CD4-positive, alpha-beta T cell treated with Interleukin-15 for 4 hours (primary cell): ENCODE measurements around the gene FMN2.
"Not testable (repeated sequence)": the region's sequence is repeated elsewhere in the genome, so short reads cannot be mapped to it uniquely, and the experiment has no call there.

Source experiments
- DNase-seq: peaks from one replicate; pipeline ENCODE4 v3.0.0-alpha.2; 2020; ENCODE audit warnings: low spot score

Gene FMN2

DNA sequence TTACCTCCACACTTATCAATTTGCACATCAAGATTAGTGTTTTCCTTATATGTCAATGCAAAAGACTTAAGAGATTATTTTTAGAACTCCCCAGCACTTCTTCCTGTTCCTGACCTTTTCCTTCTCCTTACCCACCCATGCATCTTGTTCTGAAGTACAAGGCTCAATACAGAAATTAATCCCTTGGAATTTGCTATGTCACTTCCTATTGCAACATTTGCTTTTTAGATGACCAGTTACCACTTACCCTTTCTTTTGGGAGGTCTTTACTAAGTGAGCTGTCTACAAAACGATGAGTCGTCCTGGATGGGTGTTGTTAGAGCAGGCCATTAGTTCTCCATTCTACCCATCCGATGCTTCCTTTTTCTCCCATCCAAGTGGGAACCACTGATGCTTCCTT lies 221.2 kb downstream of the FMN2 start:
- DNase-seq, result no peak

DNA sequence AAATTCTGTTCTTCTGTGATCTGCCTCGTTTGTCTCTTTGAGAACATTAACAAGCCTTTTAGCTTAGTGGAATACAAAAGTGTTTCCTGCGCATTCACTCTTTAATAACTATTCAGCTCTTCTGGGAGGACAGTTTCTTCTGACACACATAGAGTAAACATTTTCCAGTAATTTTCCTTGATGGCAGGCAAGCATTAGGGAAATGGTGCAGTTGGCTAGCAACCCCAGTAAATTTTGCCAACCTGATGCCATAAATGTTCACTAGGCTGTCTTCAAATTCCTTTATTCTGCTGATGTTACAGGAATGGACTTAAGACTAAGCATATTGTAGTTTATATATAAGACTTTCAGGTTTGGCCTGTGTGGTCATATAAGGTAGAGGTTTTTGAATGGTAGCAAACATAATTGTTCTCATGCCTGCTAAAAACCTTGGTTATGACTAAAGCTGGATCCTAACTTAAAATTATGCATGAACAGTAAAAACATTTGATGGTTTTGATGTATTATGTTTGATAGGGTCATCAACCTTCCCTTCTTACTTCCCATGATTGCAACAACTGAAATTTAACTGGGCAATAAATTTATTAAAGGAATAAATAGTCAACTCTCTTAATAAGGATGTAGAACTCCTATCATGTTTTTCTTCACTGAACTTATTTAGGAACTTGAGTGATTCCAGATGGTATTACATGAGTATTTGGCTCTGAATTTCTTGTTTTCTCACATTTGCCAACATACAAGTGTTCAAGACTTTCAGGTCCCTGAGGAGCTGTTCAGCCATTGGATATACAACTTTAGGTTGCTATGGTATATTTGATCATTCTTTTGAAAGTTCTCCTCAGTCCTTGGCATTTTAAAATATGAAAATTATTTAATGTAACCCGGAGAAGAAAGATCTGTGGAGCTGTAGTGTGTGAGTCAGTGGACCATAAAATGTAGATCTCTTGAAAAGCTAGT lies 223.4 kb downstream of the FMN2 start:
- no peak for DNase-seq

DNA sequence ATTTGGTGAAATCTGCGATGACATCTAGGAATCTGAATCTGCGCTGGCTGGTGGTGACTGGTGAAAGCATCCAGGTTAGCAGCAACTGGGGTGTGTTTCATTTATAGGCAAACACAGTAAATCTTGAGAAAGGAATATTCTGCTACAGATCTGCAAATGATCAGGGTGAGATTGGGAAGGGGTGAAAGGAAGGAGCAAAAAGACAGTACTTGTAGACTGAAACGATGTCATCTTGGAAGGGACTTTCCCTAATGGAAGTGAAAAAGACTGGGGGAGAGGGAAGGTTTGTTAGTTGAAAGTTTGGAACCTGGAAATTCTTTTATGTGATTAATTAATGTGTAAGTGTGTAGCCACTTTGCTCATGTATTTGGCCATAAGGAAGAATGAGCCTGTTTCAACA lies 228.3 kb downstream of the FMN2 start:
- no peak for DNase-seq

DNA sequence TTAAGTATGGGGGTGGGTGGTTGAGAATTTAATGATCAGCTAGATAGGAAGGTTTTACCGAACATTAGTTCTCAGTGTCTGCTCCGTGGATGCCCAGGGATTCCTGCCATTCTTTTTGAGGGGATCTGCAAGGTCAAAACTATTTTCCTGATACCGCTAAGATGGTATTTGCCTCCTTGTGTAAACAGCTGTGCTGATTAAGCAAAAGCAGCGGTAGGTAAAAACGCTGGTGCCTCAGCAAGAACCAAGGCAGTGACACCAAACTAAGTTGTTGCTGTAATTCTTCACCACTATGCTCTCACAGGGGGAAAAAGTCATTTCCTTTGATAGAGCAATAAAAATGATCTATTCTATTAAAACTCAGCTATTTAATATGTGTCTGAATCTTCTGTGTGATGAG lies 229.0 kb downstream of the FMN2 start:
- DNase-seq, result no peak

DNA sequence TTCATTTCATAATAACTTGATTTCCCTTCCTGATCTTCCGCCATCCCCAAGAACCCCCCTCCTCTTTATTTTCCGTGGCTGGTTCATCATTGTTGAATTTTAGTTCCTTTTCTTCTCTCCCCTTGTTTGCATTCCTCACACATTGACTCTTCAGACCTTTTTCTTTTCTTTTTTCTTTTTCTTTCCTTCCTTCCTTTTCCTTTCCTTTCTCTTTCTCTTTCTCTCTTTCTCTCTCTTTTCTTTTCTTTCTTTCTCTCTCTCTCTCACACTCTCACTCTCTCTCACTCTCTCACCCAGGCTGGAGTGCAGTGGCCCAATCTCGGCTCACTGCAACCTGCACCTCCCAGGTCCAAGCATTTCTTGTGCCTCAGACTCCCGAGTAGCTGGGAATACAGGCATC lies 231.3 kb downstream of the FMN2 start:
- no peak for DNase-seq

DNA sequence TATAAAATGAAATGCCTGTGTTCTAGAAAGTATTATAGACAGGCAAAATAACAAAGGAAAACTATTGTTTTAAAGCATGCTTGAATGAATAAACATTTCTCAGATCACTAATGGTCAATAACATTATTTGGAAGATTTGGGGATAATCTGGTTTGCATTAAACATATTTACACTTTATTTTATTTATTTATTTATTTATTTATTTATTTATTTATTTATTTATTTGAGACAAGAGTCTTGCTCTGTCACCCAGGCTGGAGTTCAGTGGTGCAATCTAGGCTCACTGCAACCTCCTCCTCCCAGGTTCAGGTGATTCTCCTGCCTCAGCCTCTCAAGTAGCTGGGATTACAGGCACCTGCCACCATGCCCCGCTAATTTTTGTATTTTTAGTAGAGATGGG lies 236.7 kb downstream of the FMN2 start:
- DNase-seq, result not testable (repeated sequence)

GRCh38 chr1:240329443-240329842 lies 237.8 kb downstream of the FMN2 start:
- DNase-seq, result no peak

GRCh38 chr1:240332672-240333071 lies 241.0 kb downstream of the FMN2 start:
- no peak for DNase-seq

- no peak for DNase-seq
Observed at GRCh38 chr1:240337781-240338180, 246.1 kb downstream of the FMN2 start.

- no peak for DNase-seq
Observed at GRCh38 chr1:240338837-240339236, 247.2 kb downstream of the FMN2 start.

DNA sequence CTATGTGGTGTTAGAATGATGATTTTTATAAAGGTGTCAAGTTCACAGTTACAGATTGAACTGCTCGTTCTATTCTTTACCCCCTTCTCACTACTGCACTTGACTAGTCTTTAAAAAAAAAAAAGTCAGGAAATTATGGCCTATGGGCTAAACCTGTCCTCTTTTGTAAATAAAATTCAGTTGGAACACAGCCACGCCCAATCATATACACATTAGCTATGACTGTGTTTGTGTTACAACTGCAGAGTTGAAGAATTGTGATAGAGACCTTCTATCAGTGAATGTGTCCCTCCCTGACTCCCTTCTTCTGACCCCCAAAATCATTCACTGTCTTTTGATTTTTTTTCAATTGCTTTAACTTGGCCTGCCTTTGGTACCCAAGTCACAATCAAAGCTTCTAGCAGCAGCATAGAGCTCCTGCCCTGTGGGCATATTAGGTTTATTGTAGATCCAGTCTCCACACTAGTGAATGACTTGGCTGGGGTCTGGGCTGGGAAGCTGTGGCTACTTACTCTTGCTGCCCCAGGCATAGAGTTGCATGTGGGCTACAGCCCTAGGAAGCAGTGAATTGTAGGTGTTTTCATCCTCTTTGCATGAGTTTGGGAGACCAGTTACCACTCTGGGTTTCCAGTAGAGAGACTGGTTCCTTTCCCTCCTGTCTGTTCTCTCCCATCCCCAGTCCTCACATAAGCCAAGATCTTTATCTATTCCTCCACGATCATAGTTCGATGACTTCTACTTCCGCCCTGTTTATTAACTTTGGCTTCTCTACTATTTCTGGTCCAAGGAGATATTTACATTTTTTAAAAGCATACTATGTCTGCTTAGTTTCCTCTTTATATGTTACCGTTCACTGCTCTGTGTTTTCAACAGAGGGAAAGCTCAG lies 249.9 kb downstream of the FMN2 start:
- no peak for DNase-seq

- DNase-seq, result no peak
Observed at GRCh38 chr1:240342251-240342625, 250.6 kb downstream of the FMN2 start.

DNA sequence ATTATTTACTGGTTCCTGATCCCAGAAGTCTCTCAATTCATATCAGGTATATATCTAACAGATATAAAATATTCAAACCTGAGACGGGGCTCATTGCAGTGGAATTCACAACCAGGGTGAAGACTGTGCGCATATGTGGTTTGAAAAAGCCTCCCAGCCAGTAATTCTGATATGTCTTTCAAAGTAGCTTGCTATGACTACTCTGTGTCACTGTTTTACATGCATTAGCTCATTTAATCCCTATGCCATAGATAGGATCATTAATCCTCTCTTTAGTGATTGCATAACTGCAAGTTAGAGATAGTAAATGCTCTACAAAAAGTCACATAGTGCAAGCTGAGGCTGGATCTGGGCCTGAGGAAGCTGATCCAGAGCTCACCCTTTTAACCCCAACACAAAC lies 251.4 kb downstream of the FMN2 start:
- no peak for DNase-seq

GRCh38 chr1:240343966-240344365 lies 252.3 kb downstream of the FMN2 start:
- DNase-seq, result no peak

GRCh38 chr1:240344918-240345317 lies 253.2 kb downstream of the FMN2 start:
- DNase-seq, result no peak

- DNase-seq, result no peak
Observed at GRCh38 chr1:240349695-240350094, 258.0 kb downstream of the FMN2 start.

DNA sequence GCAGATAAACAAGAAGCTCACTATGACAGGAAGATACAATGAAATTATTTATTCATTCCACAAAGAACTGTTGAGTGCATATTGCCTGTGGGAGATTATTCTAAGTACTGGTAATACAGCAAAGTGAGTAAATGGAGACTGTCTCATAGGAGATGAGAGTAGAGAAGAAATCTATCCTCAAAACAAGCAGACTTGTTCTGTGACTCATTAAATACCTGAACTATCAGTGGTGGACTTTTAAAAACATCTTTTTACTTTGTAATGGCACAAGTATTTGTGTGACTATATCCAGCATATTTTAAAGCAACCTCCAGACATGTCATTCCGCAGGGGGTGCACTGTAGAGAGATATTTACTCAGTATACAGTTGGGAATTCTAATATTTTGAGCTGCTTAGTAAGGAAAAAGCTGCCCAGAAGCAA lies 259.2 kb downstream of the FMN2 start:
- DNase-seq, result no peak

- no peak for DNase-seq
Observed at GRCh38 chr1:240351690-240352089, 260.0 kb downstream of the FMN2 start.

- DNase-seq, result no peak
Observed at GRCh38 chr1:240352769-240353168, 261.1 kb downstream of the FMN2 start.

- no peak for DNase-seq
Observed at GRCh38 chr1:240356568-240356967, 264.9 kb downstream of the FMN2 start.

GRCh38 chr1:240362046-240362445 lies 270.4 kb downstream of the FMN2 start:
- DNase-seq, result no peak

DNA sequence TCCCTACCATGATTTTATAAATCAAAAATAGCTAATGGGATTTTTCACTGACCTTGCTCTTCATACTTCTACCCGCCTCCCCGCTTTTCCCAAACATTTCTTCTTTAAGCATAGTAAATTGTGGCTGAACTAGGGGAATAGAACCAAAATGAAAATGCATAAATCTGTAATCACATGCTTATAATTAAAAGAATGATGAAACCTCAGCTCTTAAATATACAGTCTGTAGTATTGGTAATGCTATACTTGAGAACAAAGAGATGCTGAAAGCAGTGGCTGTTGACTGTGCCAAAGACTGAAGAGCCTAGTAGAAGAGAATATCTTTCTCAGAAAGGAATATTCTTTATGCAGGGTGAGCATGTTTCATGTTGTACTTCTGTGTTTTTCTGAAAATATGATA lies 271.1 kb downstream of the FMN2 start:
- no peak for DNase-seq

- DNase-seq, result no peak
Observed at GRCh38 chr1:240363315-240363714, 271.6 kb downstream of the FMN2 start.
